Liver (tissue), 9 donors: ENCODE results near the gene RETREG1. TPM values are rescaled to one million over a fixed set of nuclear protein-coding genes. Genes with fewer than 3 reads are reported as not detected.

Experiments
- DNase-seq: peaks from one replicate; pipeline ENCODE4 v3.0.0-alpha.2; 2017; ENCODE audit warnings: low spot score
- H3K27ac ChIP-seq, 2 donors: one replicate each; pipeline ENCODE4 v1.7.0; 2013; ENCODE audit warnings: inconsistent platforms in 2 of 2, low read length in 2 of 2, control low read depth in 1 of 2, low read depth in 1 of 2, mild to moderate bottlenecking in 1 of 2
- H3K27me3 ChIP-seq, 4 donors: one replicate each; pipeline versions ENCODE4 v1.6.1 to v1.7.0; 2013; ENCODE audit warnings: low read length in 3 of 4, inconsistent platforms in 1 of 4, mild to moderate bottlenecking in 1 of 4, moderate library complexity in 1 of 4; ENCODE audit not compliant: control insufficient read depth in 4 of 4, insufficient read depth in 4 of 4
- H3K36me3 ChIP-seq, 4 donors: one replicate each; pipeline versions ENCODE4 v1.6.1 to v1.7.0; 2013; ENCODE audit warnings: low read length in 3 of 4, mild to moderate bottlenecking in 3 of 4, low read depth in 1 of 4, moderate library complexity in 1 of 4; ENCODE audit not compliant: control insufficient read depth in 4 of 4, insufficient read depth in 3 of 4
- H3K4me1 ChIP-seq, 4 donors: one replicate each; pipeline versions ENCODE4 v1.6.1 to v1.7.0; 2013; ENCODE audit warnings: low read length in 3 of 4, mild to moderate bottlenecking in 3 of 4, moderate library complexity in 1 of 4; ENCODE audit not compliant: control insufficient read depth in 4 of 4, insufficient read depth in 4 of 4
- H3K4me3 ChIP-seq, 3 donors: one replicate each; pipeline versions ENCODE4 v1.6.1 to v1.7.0; 2013; ENCODE audit warnings: low read length in 3 of 3, control low read depth in 1 of 3, low read depth in 1 of 3, mild to moderate bottlenecking in 1 of 3
- H3K9ac ChIP-seq, 2 donors: one replicate each; pipeline ENCODE4 v1.7.0; 2013; ENCODE audit warnings: low read length in 2 of 2, mild to moderate bottlenecking in 2 of 2, moderate library complexity in 2 of 2, control low read depth in 1 of 2, low read depth in 1 of 2
- H3K9me3 ChIP-seq, 4 donors: one replicate each; pipeline versions ENCODE4 v1.6.1 to v1.7.0; 2013; ENCODE audit warnings: low read length in 3 of 4; ENCODE audit not compliant: control insufficient read depth in 4 of 4
- ATF3 ChIP-seq: IDR thresholded peaks from 2 replicates; pipeline ENCODE4 v1.6.1; 2016; ENCODE audit warnings: antibody characterized with exemption
- EGR1 ChIP-seq, 2 donors: IDR thresholded peaks; 2 replicates each; pipeline ENCODE4 v1.6.1; 2016 to 2018; ENCODE audit warnings: antibody characterized with exemption in 2 of 2, low read depth in 2 of 2
- FOXA1 ChIP-seq: IDR thresholded peaks from 2 replicates; pipeline ENCODE4 v1.6.1; 2016; ENCODE audit warnings: antibody characterized with exemption
- FOXA2 ChIP-seq: IDR thresholded peaks from 2 replicates; pipeline ENCODE4 v1.6.1; 2016; ENCODE audit warnings: antibody characterized with exemption
- GABPA ChIP-seq, 2 donors: IDR thresholded peaks in 1 of 2; conservative IDR thresholded peaks in 1 of 2; 2 replicates each; pipeline ENCODE4 v1.6.1; 2016; ENCODE audit warnings: antibody characterized with exemption in 2 of 2, mild to moderate bottlenecking in 1 of 2, moderate library complexity in 1 of 2
- HNF4A ChIP-seq, 2 donors: conservative IDR thresholded peaks; 2 replicates each; pipeline ENCODE4 v1.6.1; 2016; ENCODE audit warnings: antibody characterized with exemption in 2 of 2, mild to moderate bottlenecking in 2 of 2
- HNF4G ChIP-seq: IDR thresholded peaks from 2 replicates; pipeline ENCODE4 v1.6.1; 2016; ENCODE audit warnings: antibody characterized with exemption
- JUND ChIP-seq, 2 donors: IDR thresholded peaks; 2 replicates each; pipeline ENCODE4 v1.6.1; 2016; ENCODE audit warnings: antibody characterized with exemption in 2 of 2
- MAX ChIP-seq: IDR thresholded peaks from 2 replicates; pipeline ENCODE4 v1.6.1; 2016; ENCODE audit warnings: antibody characterized with exemption
- NR2F2 ChIP-seq: IDR thresholded peaks from 2 replicates; pipeline ENCODE4 v1.6.1; 2016; ENCODE audit warnings: antibody characterized with exemption
- RAD21 ChIP-seq, 2 donors: IDR thresholded peaks; 2 replicates each; pipeline ENCODE4 v1.6.1; 2016; ENCODE audit warnings: antibody characterized with exemption in 2 of 2, mild to moderate bottlenecking in 2 of 2
- REST ChIP-seq: IDR thresholded peaks from 2 replicates; pipeline ENCODE4 v1.6.1; 2016; ENCODE audit warnings: antibody characterized with exemption, mild to moderate bottlenecking
- RXRA ChIP-seq, 2 donors: IDR thresholded peaks; 2 replicates each; pipeline ENCODE4 v1.6.1; 2017 to 2018; ENCODE audit warnings: antibody characterized with exemption in 2 of 2, mild to moderate bottlenecking in 1 of 2
- SP1 ChIP-seq: IDR thresholded peaks from 2 replicates; pipeline ENCODE4 v1.6.1; 2018; ENCODE audit warnings: antibody characterized with exemption, mild to moderate bottlenecking
- TAF1 ChIP-seq: conservative IDR thresholded peaks from 2 replicates; pipeline ENCODE4 v1.6.1; 2016; ENCODE audit warnings: antibody characterized with exemption, mild to moderate bottlenecking
- YY1 ChIP-seq: IDR thresholded peaks from 2 replicates; pipeline ENCODE4 v1.6.1; 2016; ENCODE audit warnings: antibody characterized with exemption, mild to moderate bottlenecking
- WGBS: extraction: QIAGEN DNeasy Blood & Tissue Kit; methylation state at CpG from one replicate; pipeline ENCODE4 v1.1.7; 2013; 5-methylcytosine and 5-hydroxymethylcytosine counted together
- polyA plus RNA-seq, 2 donors: library from polyadenylated mRNA; stranded (reverse) in 1 of 2; unstranded in 1 of 2; fragments of 200-250 nt in 1 of 2; fragments of >200 nt in 1 of 2; fragmentation: Nextera tagmentation in 1 of 2; extraction: Ambion mirVana in 1 of 2; gene quantifications; one replicate each; pipeline versions ENCODE4 v1.2.1 to v1.2.3, GENCODE V29; 2013 to 2015
- total RNA-seq, 2 donors: library from RNA; depleted of rRNA; stranded (reverse); fragments of >200 nt; gene quantifications; one replicate each; pipeline ENCODE4 v1.2.3, GENCODE V29; 2014
- TF ChIP-seq, protein P1 (sequence below): IDR thresholded peaks from 2 replicates; pipeline ENCODE4 v1.6.1; 2016; ENCODE audit warnings: antibody characterized with exemption
- TF ChIP-seq, protein P2 (sequence below): fragments of 150-350 bp; IDR thresholded peaks from 2 replicates; pipeline ENCODE4 v1.5.1; 2017; ENCODE audit warnings: improper control_type of control experiment, low read depth, low read length; ENCODE audit not compliant: missing input control
- donor health status: healthy.
- donor health status: healthy.
- donor health status: healthy.
- donor health status: healthy.
- donor health status: healthy.

RETREG1 gene
- total and polyA plus RNA-seq, 4 donors = 0.70 to 28.1 (median 4.2) TPM

DNA sequence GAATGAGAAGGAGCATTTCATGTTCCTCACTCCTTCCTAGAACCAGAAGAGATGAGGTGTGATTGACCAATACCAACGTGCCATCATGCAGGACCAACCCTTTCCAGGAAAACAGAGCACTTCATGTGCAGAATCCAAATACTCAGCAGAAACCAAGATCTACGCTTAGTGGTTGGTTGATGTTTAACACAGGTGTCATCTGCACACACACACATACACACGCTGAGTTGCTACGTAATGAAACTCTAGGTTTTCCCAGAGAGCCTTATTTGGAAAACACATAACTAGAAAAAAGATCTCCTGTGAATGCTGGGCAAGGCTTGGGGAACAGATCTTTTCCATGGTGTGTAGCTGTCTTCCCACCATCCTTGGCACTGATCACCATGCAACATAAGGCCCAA lies 130.1 kb downstream of the RETREG1 start:
- no peak for DNase-seq
- H3K4me1 ChIP-seq = peaks cover 0 to 23% (median 9%) of the 10 kb centered on the region in 4 donors
- H3K9me3 ChIP-seq = no peaks in the 10 kb centered on the region
- H3K27me3 ChIP-seq = no peaks in the 10 kb centered on the region
- H3K27ac ChIP-seq = peak overlapping the region; percentile 40 to 64
- 27% methylated on average over 4 of the region's 4 CpGs for WGBS
- no peak overlapping the region for H3K9ac ChIP-seq
- peaks cover 0 to 4% (median 0%) of the 10 kb centered on the region in 4 donors for H3K36me3 ChIP-seq
- TF ChIP-seq SP1 = peak; percentile 82
- no peak for TF ChIP-seq FOXA1
- peak; percentile 67 for TF ChIP-seq REST
- TF ChIP-seq YY1 = peak; percentile 29
- TF ChIP-seq TAF1 = peak; percentile 26
- TF ChIP-seq FOXA2 = peak; percentile 24
- TF ChIP-seq ATF3 = peak; percentile 36
- TF ChIP-seq GABPA (IDR thresholded peaks at IDR 0.05 in 1 of 2, conservative IDR thresholded peaks at IDR 0.05 in 1 of 2) = no peak
- no peak for TF ChIP-seq HNF4G
- TF ChIP-seq NR2F2 = no peak
- peak in 1 of 2 donors; percentile 65 for TF ChIP-seq JUND (IDR thresholded peaks at IDR 0.05)
- TF ChIP-seq, protein P1, sequence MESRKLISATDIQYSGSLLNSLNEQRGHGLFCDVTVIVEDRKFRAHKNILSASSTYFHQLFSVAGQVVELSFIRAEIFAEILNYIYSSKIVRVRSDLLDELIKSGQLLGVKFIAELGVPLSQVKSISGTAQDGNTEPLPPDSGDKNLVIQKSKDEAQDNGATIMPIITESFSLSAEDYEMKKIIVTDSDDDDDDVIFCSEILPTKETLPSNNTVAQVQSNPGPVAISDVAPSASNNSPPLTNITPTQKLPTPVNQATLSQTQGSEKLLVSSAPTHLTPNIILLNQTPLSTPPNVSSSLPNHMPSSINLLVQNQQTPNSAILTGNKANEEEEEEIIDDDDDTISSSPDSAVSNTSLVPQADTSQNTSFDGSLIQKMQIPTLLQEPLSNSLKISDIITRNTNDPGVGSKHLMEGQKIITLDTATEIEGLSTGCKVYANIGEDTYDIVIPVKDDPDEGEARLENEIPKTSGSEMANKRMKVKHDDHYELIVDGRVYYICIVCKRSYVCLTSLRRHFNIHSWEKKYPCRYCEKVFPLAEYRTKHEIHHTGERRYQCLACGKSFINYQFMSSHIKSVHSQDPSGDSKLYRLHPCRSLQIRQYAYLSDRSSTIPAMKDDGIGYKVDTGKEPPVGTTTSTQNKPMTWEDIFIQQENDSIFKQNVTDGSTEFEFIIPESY = peak; percentile 40
- peak; percentile 58 for TF ChIP-seq MAX
- peak; percentile 47 to 54 for TF ChIP-seq RXRA (IDR thresholded peaks at IDR 0.05)
- TF ChIP-seq, protein P2, sequence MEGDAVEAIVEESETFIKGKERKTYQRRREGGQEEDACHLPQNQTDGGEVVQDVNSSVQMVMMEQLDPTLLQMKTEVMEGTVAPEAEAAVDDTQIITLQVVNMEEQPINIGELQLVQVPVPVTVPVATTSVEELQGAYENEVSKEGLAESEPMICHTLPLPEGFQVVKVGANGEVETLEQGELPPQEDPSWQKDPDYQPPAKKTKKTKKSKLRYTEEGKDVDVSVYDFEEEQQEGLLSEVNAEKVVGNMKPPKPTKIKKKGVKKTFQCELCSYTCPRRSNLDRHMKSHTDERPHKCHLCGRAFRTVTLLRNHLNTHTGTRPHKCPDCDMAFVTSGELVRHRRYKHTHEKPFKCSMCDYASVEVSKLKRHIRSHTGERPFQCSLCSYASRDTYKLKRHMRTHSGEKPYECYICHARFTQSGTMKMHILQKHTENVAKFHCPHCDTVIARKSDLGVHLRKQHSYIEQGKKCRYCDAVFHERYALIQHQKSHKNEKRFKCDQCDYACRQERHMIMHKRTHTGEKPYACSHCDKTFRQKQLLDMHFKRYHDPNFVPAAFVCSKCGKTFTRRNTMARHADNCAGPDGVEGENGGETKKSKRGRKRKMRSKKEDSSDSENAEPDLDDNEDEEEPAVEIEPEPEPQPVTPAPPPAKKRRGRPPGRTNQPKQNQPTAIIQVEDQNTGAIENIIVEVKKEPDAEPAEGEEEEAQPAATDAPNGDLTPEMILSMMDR = no peak
- TF ChIP-seq HNF4A (conservative IDR thresholded peaks at IDR 0.05) = peak; percentile 37 to 48
- TF ChIP-seq RAD21 (IDR thresholded peaks at IDR 0.05) = peak; percentile 17 to 60
- TF ChIP-seq EGR1 (IDR thresholded peaks at IDR 0.05; ENCODE audit: low read depth in 2 of 2) = no peak
- no peak overlapping the region for H3K4me3 ChIP-seq
